ENCODE results near the gene BRF1. TPM values are rescaled to one million over a fixed set of nuclear protein-coding genes. Genes with fewer than 3 reads are reported as not detected.

Gene BRF1
- total and polyA plus RNA-seq, 2 of the 8 experiments (the other 6 are each of a cell fraction or from before 2014, with no cell fraction given), result 7.7 to 18.3 TPM

DNA sequence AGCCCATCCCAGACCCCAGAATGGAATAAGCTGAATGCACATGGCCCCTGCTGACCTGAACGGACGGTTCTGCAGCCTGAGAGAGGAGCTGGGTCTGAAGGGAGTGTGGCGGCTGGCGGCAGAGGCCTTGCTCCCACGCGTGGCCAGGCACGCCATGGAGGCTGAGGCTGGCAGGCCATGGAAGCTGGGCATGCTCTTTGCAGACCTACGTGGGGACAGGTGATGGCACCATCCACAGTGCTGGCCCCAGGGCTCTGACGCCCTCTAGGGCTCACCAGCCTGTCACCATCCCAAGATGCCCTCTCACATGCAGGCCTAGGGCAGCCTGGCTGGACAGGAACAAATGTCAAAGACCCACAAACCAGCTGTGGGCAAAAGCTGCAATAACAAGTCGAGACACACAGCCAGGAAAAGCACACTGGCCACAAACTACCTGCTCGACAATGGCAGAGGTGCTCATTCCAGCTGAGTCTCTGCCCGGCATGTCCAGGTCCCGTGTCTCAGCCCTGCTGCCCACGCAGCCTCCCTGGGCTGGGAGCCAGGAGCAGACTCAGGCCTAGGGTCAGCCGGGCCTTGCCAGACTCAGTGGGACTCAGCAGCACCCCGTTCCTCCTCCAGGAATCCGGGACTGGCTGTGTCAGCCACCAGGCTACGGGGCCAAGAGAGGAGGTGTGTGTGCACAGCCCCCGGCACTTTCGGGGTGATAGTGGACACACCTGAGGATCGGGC lies 32.8 kb downstream of the BRF1 start:
- H3K36me3 ChIP-seq (ENCODE audit: control insufficient read depth in 2 of 4, insufficient read depth in 4 of 4, low read length in 3 of 4), result no peaks in the 10 kb centered on the region; a peak in 1 of 8 replicates
- no peaks in the 10 kb centered on the region for H3K79me2 ChIP-seq (ENCODE audit: control insufficient read depth in 1 of 2, insufficient read depth in 2 of 2, low read length in 2 of 2)
- H3K79me1 ChIP-seq (ENCODE audit: low read depth, low read length), result no peaks in the 10 kb centered on the region
- no peak overlapping the region for H2BK20ac ChIP-seq (ENCODE audit: low read length)
- no peaks in the 10 kb centered on the region for H3K9me3 ChIP-seq (ENCODE audit: insufficient read depth in 2 of 2, low read depth in 1 of 2, low read length in 1 of 2)
- H2BK12ac ChIP-seq (ENCODE audit: low read depth, low read length), result no peak overlapping the region
- H3K18ac ChIP-seq (ENCODE audit: extremely low read depth, low read length), result no peak overlapping the region
- H4K8ac ChIP-seq (ENCODE audit: extremely low read depth, insufficient read depth, low read length), result no peak overlapping the region
- H3K23ac ChIP-seq (ENCODE audit: insufficient read length), result no peak overlapping the region
- H3K56ac ChIP-seq (replicated peaks; ENCODE audit: insufficient read length, low read depth, low read length), result no peak overlapping the region
- 89% methylated on average over 21 of the region's 21 CpGs; no CpG with 5 or more reads in 1 of the 2 experiments for WGBS, 2 experiments (ENCODE audit: extremely low coverage in 1 of 2, insufficient coverage in 1 of 2, insufficient read length in 1 of 2, insufficient replicate concordance in 2 of 2, low coverage in 1 of 2, low lambda C conversion rate in 2 of 2, missing lambda C conversion rate in 1 of 2)
- H3K23me2 ChIP-seq (ENCODE audit: low read depth, low read length), result no peaks in the 10 kb centered on the region
- H2AFZ ChIP-seq (ENCODE audit: low read length), result no peak overlapping the region
- H3K4me3 ChIP-seq (ENCODE audit: extremely low read depth in 1 of 4, insufficient read depth in 2 of 4, low read depth in 3 of 4, low read length in 4 of 4), result no peak overlapping the region
- no peak overlapping the region for H4K5ac ChIP-seq (ENCODE audit: insufficient read length, low read depth, low read length)
- H4K91ac ChIP-seq (replicated peaks; ENCODE audit: insufficient read length, low read length), result no peak overlapping the region
- no peak for FAIRE-seq
- no peak overlapping the region for H2BK15ac ChIP-seq (ENCODE audit: low read length)
- H3K4me1 ChIP-seq (replicated peaks in 1 of 4; ENCODE audit: control insufficient read depth in 3 of 4, insufficient read depth in 4 of 4, low read length in 3 of 4), result no peaks in the 10 kb centered on the region
- no peak for DNase-seq (ENCODE audit: low read depth in 1 of 2, low spot score in 2 of 2)
- no peak overlapping the region for H3K4me2 ChIP-seq (ENCODE audit: insufficient read depth in 1 of 2, low read depth in 2 of 2, low read length in 2 of 2)
- no peak overlapping the region for H3K4ac ChIP-seq (replicated peaks; ENCODE audit: insufficient read length, low read depth, low read length)
- no peaks in the 10 kb centered on the region for H3K27me3 ChIP-seq (replicated peaks in 1 of 4; ENCODE audit: control insufficient read depth in 3 of 4, extremely low read depth in 1 of 4, insufficient read depth in 3 of 4, low read length in 3 of 4)
- no peak overlapping the region for H3K27ac ChIP-seq (ENCODE audit: low read depth, low read length)
- no peak overlapping the region for H2BK120ac ChIP-seq (replicated peaks; ENCODE audit: low read depth, low read length)
- 0 out of 2 replicates have a peak overlapping the region, but pooled peaks have one; percentile 28 for H2BK5ac ChIP-seq (ENCODE audit: low read depth, low read length)
- POLR2A ChIA-PET (ENCODE audit: partially characterized antibody), result no interaction called here
- H3K9ac ChIP-seq (replicated peaks in 1 of 4; ENCODE audit: extremely low read depth in 1 of 4, low read depth in 3 of 4, low read length in 3 of 4), result no peak overlapping the region
- H3K14ac ChIP-seq (ENCODE audit: insufficient read length), result no peak overlapping the region
- H4K20me1 ChIP-seq (replicated peaks in 1 of 2; ENCODE audit: control insufficient read depth in 1 of 2, insufficient read depth in 2 of 2, low read length in 2 of 2), result peaks cover 4 to 5% of the 10 kb centered on the region in 2 experiments
- no peak overlapping the region for H2AK5ac ChIP-seq (ENCODE audit: low read depth, low read length)
- TF ChIP-seq BACH1 (IDR thresholded peaks at IDR 0.05; ENCODE audit: low read length), result no peak
- TF ChIP-seq RAD21 (IDR thresholded peaks at IDR 0.05 in 1 of 2, conservative IDR thresholded peaks at IDR 0.05 in 1 of 2; ENCODE audit: low read depth in 2 of 2, low read length in 2 of 2), result peak; percentile 42 to 55
- TF ChIP-seq, protein P1, sequence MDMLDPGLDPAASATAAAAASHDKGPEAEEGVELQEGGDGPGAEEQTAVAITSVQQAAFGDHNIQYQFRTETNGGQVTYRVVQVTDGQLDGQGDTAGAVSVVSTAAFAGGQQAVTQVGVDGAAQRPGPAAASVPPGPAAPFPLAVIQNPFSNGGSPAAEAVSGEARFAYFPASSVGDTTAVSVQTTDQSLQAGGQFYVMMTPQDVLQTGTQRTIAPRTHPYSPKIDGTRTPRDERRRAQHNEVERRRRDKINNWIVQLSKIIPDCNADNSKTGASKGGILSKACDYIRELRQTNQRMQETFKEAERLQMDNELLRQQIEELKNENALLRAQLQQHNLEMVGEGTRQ (IDR thresholded peaks at IDR 0.05; ENCODE audit: low read length), result no peak
- TF ChIP-seq, protein P2, sequence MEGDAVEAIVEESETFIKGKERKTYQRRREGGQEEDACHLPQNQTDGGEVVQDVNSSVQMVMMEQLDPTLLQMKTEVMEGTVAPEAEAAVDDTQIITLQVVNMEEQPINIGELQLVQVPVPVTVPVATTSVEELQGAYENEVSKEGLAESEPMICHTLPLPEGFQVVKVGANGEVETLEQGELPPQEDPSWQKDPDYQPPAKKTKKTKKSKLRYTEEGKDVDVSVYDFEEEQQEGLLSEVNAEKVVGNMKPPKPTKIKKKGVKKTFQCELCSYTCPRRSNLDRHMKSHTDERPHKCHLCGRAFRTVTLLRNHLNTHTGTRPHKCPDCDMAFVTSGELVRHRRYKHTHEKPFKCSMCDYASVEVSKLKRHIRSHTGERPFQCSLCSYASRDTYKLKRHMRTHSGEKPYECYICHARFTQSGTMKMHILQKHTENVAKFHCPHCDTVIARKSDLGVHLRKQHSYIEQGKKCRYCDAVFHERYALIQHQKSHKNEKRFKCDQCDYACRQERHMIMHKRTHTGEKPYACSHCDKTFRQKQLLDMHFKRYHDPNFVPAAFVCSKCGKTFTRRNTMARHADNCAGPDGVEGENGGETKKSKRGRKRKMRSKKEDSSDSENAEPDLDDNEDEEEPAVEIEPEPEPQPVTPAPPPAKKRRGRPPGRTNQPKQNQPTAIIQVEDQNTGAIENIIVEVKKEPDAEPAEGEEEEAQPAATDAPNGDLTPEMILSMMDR (IDR thresholded peaks at IDR 0.05; ENCODE audit: control extremely low read depth in 1 of 3, insufficient read depth in 1 of 3, low read depth in 1 of 3, low read length in 3 of 3), result peak; percentile 44 to 58 (median 47)
- no peak for TF ChIP-seq TAF1 (IDR thresholded peaks at IDR 0.05; ENCODE audit: low read depth, low read length)
- CTCF ChIA-PET (ENCODE audit: partially characterized antibody), result interaction anchor here (0.7 to 2.1 kb wide), 11 partner anchors 9 to 83 kb away, joined by 3 to 9 read pairs (median 3); no protein-coding TSS in a partner anchor
